22Rv1 (cell line): ENCODE results near the gene KRT84.

ENCODE experiments used
- CTCF ChIP-seq: fragments of 450-650 bp; IDR thresholded peaks from 2 replicates; pipeline ENCODE4 v1.5.1; 2017; ENCODE audit warnings: mild to moderate bottlenecking
- ZFX ChIP-seq: fragments of 450-650 bp; IDR thresholded peaks from 2 replicates; pipeline ENCODE4 v1.6.1; 2017; ENCODE audit warnings: antibody characterized with exemption, borderline replicate concordance

GRCh38 chr12:52394836-52395405, 9.5 kb upstream of the KRT84 start:
- TF ChIP-seq CTCF: no peak
- TF ChIP-seq ZFX: no peak
